Subcutaneous adipose tissue (tissue), 4 donors: ENCODE results near the gene SEC24A. TPM values are rescaled to one million over a fixed set of nuclear protein-coding genes. Genes with fewer than 3 reads are reported as not detected.

Experiments used
- CTCF ChIP-seq: fragments of 450-650 bp; IDR thresholded peaks from one replicate; pipeline ENCODE4 v1.5.1; 2016; ENCODE audit warnings: low read depth, mild to moderate bottlenecking, control low read depth, antibody characterized with exemption, moderate library complexity
- total RNA-seq, 4 donors: library from RNA; depleted of rRNA; stranded (reverse); fragments of >200 nt; gene quantifications; one replicate each; pipeline ENCODE4 v1.1.0, GENCODE V29; 2016

Gene SEC24A
- total RNA-seq, result 10 to 100 TPM; 19.2 to 38.5 (median 26.4) TPM

GRCh38 chr5:134648425-134649162 lies at the start of gene SEC24A:
Gene SEC24A, plus strand, starts transcription at chr5:134648785. Its CDS starts 292 bp downstream, at chr5:134649077.
- no peak for TF ChIP-seq CTCF

GRCh38 chr5:134600600-134600999 lies 48.0 kb upstream of the SEC24A start:
- no peak for TF ChIP-seq CTCF

DNA sequence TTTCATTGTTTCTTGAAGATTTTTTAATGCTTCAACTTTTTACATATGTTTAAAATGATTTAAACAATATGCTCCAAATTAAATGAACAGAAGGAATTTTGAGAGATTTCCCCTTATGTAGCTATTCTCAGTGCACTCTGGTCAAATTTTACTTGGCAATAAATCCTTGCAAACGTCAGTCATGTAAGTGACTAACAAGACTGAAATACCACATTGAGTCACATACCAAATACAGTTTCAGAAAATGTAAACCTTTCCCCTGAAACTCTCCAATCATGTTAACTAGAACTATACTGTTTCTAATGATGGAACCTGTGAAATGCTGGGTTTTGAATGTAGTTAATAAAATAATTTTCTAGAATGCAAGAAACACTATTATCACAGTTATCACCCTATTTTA lies 45.5 kb upstream of the SEC24A start:
- no peak for TF ChIP-seq CTCF

DNA sequence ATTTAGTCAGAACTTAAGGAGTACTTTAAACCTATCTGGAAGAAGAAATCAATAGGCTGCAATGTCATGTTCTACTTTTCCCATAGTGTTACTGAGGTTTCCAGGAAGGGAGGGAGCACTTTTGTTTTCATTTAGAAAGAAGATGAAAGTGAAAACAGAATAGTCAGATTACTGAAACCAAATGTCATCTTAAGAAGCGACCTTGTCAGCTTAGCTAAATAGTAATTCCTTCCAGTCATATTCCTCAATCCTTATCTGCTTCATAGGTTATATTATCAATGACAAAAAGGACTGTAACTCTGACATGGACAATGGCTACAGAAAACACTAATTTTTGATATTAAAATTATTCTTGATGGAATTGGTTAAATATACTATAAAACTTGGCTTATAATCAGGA lies 43.7 kb upstream of the SEC24A start:
- TF ChIP-seq CTCF, result no peak

GRCh38 chr5:134606726-134607125 lies 41.9 kb upstream of the SEC24A start:
- TF ChIP-seq CTCF, result no peak

- no peak for TF ChIP-seq CTCF
Measured at GRCh38 chr5:134608555-134608954, 40.0 kb upstream of the SEC24A start.

DNA sequence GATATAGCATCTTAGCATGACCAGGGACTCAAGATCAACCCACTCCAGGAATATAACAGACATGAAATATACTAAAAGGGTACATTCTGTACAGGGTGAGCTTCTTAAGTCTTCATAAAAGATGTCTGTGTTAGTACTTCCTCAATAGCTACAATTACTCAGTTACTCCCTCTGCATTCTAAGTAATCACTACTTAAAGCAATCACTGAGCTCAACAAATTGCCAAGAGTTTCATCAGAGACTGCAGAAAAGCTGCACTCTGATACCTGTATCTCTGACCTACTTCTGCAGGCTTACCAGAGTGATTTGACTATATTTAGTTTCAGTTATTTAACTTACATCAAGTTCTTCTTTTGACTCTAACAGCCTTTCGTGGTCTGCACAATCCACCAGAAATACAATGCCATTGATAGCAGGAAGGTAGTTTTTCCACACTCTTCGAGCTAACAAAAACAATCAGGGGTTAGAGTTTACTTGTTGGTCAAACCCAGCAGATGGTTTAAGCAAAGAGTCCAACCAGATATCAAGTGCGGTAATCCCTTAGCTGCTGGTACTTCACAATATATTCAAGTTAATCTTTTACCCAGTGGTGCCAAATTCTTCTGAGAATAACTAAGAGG lies 39.2 kb upstream of the SEC24A start:
- TF ChIP-seq CTCF, result no peak
